ENCODE measurements around the gene BORCS5.

DNA sequence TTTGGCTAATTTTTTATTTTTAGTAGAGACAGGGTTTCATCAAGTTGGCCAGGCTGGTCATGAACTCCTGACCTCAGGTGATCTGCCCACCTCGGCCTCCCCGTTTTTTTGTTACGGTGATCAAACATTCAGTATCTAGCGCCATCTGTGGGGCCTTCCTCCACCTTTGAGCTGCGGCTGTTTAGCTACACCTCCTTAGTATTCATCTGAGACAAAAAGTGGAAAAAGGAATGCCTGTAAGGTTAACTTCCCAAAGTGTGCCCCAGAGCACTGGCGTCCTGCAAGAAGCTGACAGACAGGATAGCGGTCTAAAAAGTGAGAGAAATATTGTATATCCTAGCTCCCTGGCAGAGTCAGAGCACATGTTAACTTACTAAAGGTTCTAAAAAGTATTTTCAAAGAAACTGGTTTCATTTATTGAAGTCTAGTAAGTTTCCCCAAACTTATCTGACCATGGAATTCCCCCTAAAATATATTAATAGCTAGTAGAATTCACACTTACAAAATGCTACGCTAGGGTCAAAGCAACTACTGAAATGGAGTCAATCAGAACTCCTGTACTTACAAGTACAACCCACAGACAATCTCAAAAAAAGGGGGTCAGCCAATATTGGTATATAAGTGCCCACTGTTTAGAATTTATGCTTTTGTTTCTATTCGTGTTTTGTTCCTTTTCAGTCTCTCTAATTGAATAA, 146.7 kb downstream of the BORCS5 start:
- TF ChIP-seq CSDC2 (CRISPR knock-in tag; IDR thresholded peaks at IDR 0.05) (no peak), RARB (CRISPR knock-in tag; IDR thresholded peaks at IDR 0.05) (no peak), ISL1 (CRISPR knock-in tag; IDR thresholded peaks at IDR 0.05) (no peak), BACH2 (CRISPR knock-in tag; IDR thresholded peaks at IDR 0.05; ENCODE audit: borderline replicate concordance) (no peak), ESRRG (CRISPR knock-in tag; IDR thresholded peaks at IDR 0.05) (no peak), ZFP3 (CRISPR knock-in tag; IDR thresholded peaks at IDR 0.05) (no peak), ARNTL (CRISPR knock-in tag; IDR thresholded peaks at IDR 0.05; ENCODE audit: borderline replicate concordance, low read depth) (no peak), ZNF8 (CRISPR knock-in tag; IDR thresholded peaks at IDR 0.05) (no peak), TOX (CRISPR knock-in tag; IDR thresholded peaks at IDR 0.05; ENCODE audit: borderline replicate concordance) (no peak), ZNF565 (CRISPR knock-in tag; conservative IDR thresholded peaks at IDR 0.05; ENCODE audit: low read depth) (no peak)
- TF ChIP-seq, protein P1, sequence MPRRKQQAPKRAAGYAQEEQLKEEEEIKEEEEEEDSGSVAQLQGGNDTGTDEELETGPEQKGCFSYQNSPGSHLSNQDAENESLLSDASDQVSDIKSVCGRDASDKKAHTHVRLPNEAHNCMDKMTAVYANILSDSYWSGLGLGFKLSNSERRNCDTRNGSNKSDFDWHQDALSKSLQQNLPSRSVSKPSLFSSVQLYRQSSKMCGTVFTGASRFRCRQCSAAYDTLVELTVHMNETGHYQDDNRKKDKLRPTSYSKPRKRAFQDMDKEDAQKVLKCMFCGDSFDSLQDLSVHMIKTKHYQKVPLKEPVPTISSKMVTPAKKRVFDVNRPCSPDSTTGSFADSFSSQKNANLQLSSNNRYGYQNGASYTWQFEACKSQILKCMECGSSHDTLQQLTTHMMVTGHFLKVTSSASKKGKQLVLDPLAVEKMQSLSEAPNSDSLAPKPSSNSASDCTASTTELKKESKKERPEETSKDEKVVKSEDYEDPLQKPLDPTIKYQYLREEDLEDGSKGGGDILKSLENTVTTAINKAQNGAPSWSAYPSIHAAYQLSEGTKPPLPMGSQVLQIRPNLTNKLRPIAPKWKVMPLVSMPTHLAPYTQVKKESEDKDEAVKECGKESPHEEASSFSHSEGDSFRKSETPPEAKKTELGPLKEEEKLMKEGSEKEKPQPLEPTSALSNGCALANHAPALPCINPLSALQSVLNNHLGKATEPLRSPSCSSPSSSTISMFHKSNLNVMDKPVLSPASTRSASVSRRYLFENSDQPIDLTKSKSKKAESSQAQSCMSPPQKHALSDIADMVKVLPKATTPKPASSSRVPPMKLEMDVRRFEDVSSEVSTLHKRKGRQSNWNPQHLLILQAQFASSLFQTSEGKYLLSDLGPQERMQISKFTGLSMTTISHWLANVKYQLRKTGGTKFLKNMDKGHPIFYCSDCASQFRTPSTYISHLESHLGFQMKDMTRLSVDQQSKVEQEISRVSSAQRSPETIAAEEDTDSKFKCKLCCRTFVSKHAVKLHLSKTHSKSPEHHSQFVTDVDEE (CRISPR knock-in tag; IDR thresholded peaks at IDR 0.05), result no peak
- TF ChIP-seq, protein P2, sequence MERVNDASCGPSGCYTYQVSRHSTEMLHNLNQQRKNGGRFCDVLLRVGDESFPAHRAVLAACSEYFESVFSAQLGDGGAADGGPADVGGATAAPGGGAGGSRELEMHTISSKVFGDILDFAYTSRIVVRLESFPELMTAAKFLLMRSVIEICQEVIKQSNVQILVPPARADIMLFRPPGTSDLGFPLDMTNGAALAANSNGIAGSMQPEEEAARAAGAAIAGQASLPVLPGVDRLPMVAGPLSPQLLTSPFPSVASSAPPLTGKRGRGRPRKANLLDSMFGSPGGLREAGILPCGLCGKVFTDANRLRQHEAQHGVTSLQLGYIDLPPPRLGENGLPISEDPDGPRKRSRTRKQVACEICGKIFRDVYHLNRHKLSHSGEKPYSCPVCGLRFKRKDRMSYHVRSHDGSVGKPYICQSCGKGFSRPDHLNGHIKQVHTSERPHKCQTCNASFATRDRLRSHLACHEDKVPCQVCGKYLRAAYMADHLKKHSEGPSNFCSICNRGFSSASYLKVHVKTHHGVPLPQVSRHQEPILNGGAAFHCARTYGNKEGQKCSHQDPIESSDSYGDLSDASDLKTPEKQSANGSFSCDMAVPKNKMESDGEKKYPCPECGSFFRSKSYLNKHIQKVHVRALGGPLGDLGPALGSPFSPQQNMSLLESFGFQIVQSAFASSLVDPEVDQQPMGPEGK (CRISPR knock-in tag; IDR thresholded peaks at IDR 0.05; ENCODE audit: borderline replicate concordance), result no peak

Measured in SK-N-SH treated with all-trans-retinoic acid at 6 μM for 48 hours (cell line).